Measurements from ENCODE around the gene UXT.
A peak's percentile ranks its signal among the peaks of the same experiment; 100 is the strongest.

Gene UXT

GRCh38 chrX:47620303-47620685 lies 38.7 kb downstream of the UXT start:
- TF ChIP-seq, protein P1, sequence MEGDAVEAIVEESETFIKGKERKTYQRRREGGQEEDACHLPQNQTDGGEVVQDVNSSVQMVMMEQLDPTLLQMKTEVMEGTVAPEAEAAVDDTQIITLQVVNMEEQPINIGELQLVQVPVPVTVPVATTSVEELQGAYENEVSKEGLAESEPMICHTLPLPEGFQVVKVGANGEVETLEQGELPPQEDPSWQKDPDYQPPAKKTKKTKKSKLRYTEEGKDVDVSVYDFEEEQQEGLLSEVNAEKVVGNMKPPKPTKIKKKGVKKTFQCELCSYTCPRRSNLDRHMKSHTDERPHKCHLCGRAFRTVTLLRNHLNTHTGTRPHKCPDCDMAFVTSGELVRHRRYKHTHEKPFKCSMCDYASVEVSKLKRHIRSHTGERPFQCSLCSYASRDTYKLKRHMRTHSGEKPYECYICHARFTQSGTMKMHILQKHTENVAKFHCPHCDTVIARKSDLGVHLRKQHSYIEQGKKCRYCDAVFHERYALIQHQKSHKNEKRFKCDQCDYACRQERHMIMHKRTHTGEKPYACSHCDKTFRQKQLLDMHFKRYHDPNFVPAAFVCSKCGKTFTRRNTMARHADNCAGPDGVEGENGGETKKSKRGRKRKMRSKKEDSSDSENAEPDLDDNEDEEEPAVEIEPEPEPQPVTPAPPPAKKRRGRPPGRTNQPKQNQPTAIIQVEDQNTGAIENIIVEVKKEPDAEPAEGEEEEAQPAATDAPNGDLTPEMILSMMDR (conservative IDR thresholded peaks at IDR 0.05; ENCODE audit: low read depth): no peak
- CTCF ChIA-PET: interaction anchor here (0.7 kb wide), 1 partner anchor 24 kb away, joined by 3 read pairs; no protein-coding TSS in a partner anchor
- DNase-seq (ENCODE audit: low spot score): no peak
- POLR2A ChIA-PET (ENCODE audit: low non-redundant PET): no interaction called here
- no peak overlapping the region for H3K27ac ChIP-seq

DNA sequence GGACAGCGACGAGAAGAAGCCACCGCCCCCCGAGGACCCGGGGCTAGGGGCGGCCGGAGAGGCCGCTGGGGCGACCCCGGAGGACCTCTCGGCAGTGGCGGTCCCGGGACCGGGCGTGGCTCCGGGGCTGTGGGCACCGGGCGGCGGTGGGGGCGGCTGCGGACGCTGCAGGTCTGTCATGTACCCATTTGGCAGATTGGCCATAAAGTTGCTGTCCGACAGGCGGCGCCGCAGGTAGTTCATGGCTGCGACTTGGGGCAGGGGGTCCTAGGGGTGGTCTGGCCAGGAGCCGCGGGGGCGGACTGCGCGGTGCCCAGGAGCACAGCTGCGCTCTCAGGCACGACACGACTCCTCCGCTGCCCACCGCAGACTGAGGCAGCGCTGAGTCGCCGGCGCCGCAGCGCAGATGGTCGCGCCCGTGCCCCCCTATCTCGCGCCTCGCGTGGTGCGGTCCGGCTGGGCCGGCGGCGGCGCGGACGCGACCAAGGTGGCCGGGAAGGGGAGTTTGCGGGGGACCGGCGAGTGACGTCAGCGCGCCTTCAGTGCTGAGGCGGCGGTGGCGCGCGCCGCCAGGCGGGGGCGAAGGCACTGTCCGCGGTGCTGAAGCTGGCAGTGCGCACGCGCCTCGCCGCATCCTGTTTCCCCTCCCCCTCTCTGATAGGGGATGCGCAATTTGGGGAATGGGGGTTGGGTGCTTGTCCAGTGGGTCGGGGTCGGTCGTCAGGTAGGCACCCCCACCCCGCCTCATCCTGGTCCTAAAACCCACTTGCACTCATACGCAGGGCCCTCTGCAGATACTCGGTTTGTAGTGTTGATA lies 39.3 kb downstream of the UXT start, which contains the start of gene SYN1:
Gene SYN1, minus strand, starts transcription at position 372 of the 817 bp plus-strand sequence. Its CDS starts 129 bp downstream, at position 243.
- ChIA-PET CTCF (interaction anchor here (0.7 kb wide), 1 partner anchor 23 kb away, joined by 3 read pairs; no protein-coding TSS in a partner anchor), POLR2A (ENCODE audit: low non-redundant PET) (no interaction called here)
- no peak within 1 kb of the TSS for H3K27ac ChIP-seq
- TF ChIP-seq, protein P1 (conservative IDR thresholded peaks at IDR 0.05; ENCODE audit: low read depth): no peak
- peak; percentile 81 for DNase-seq (ENCODE audit: low spot score)

GRCh38 chrX:47618923-47619485 lies 40.0 kb downstream of the UXT start:
- no peak for DNase-seq (ENCODE audit: low spot score)
- ChIA-PET POLR2A (ENCODE audit: low non-redundant PET) (no interaction called here), CTCF (no interaction called here)
- TF ChIP-seq, protein P1 (conservative IDR thresholded peaks at IDR 0.05; ENCODE audit: low read depth): no peak
- H3K27ac ChIP-seq: no peak overlapping the region

DNA sequence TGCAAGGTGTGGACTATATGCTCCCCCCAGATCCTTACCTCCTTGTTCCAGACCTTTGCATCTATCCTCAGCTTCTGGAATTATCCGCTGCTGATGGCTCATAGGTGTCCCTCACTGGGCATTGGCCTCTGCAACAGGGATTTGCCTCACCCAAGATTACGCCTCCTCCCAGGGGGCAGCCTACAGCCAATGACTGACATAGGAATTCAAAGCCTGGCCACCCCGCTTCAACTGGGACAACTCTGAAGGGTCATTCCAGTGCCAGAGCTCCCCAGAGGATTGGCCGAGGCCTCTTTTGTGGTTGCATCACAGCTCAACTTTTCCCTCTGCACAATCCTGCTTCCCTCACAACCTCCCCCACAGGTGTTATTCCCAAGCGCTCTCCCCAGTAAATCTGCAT lies 44.4 kb downstream of the UXT start:
- ChIA-PET CTCF (interaction anchor here (0.5 to 0.7 kb wide), 2 partner anchors 10 to 14 kb away, joined by 3 to 4 read pairs; no protein-coding TSS in a partner anchor), POLR2A (ENCODE audit: low non-redundant PET) (no interaction called here)
- TF ChIP-seq, protein P1 (conservative IDR thresholded peaks at IDR 0.05; ENCODE audit: low read depth): no peak
- DNase-seq (ENCODE audit: low spot score): no peak
- H3K27ac ChIP-seq: no peak overlapping the region

GRCh38 chrX:47613082-47613481 lies 45.9 kb downstream of the UXT start:
- no peak for DNase-seq (ENCODE audit: low spot score)
- H3K27ac ChIP-seq: no peak overlapping the region
- TF ChIP-seq, protein P1 (conservative IDR thresholded peaks at IDR 0.05; ENCODE audit: low read depth): no peak
- POLR2A ChIA-PET (ENCODE audit: low non-redundant PET): no interaction called here
- CTCF ChIA-PET: no interaction called here

DNA sequence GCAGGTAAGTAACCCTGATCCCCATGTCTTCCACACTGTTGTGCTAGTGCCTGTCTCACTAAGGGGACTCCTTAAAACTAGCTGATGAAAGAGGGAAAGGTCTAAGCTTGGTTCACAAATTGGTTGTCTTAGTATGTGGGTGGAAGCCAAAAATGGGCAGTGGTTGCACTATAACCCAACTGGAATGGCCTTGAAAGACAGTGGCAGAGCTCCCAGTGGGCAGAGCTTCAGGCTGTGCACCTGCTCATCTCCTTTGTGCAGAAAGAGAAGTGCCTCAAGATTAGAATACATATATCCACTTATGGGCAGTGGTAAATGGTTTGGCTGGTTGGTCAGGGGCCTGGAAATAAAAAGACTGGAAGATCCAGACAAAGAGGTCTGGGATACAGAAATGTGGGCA lies 46.6 kb downstream of the UXT start:
- H3K27ac ChIP-seq: no peak overlapping the region
- DNase-seq (ENCODE audit: low spot score): no peak
- TF ChIP-seq, protein P1 (conservative IDR thresholded peaks at IDR 0.05; ENCODE audit: low read depth): no peak
- ChIA-PET POLR2A (ENCODE audit: low non-redundant PET) (no interaction called here), CTCF (no interaction called here)
